H1 (cell line): ENCODE measurements around the gene CCDC107.

Experiments used
- GABPA ChIP-seq: IDR thresholded peaks from 2 replicates; pipeline ENCODE4 v1.6.1; 2011; ENCODE audit warnings: mild to moderate bottlenecking, low read length, moderate library complexity, borderline replicate concordance; ENCODE audit not compliant: insufficient read depth
- POLR2AphosphoS5 ChIP-seq: IDR thresholded peaks from 2 replicates; pipeline ENCODE4 v1.6.1; 2011; ENCODE audit warnings: low read depth, low read length
- SUZ12 ChIP-seq: fragments of 200-600 bp; sonication (generic); IDR thresholded peaks from 2 replicates; pipeline ENCODE4 v1.6.1; 2012; ENCODE audit warnings: mild to moderate bottlenecking, inconsistent platforms, low read length, moderate library complexity, mixed read lengths
- TF ChIP-seq, protein P1 (sequence below), 3 experiments: IDR thresholded peaks; 1 replicate in 2 of 3; 2 replicates in 1 of 3; pipeline versions ENCODE4 v1.5.1 to v1.6.1; 2011; ENCODE audit warnings: low read length in 3 of 3, mild to moderate bottlenecking in 3 of 3, inconsistent platforms in 2 of 3, low read depth in 1 of 3, moderate library complexity in 1 of 3; ENCODE audit not compliant: insufficient read depth in 1 of 3; ENCODE audit errors: control extremely low read depth in 1 of 3

DNA sequence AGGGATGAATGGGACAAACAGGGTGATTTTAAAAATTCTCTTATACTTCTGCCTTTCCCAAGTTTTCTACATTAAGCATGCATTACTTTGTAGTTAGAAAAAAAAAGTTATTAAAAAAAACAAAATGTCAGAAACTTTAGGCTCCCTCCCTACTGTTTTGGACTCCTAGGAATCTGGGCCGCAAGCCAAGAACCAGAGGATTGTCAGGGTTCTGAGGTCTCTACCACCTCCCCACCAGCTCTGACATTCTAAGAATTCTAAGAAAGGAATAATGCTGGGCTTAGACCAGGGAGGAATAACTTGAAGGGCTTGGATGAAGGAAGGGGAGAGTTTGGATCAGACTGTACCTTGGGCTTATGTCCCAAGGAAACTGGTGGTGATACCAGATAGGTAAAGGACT is 8.0 kb downstream of the CCDC107 start:
- no peak for TF ChIP-seq POLR2AphosphoS5
- no peak for TF ChIP-seq GABPA
- TF ChIP-seq, protein P1, sequence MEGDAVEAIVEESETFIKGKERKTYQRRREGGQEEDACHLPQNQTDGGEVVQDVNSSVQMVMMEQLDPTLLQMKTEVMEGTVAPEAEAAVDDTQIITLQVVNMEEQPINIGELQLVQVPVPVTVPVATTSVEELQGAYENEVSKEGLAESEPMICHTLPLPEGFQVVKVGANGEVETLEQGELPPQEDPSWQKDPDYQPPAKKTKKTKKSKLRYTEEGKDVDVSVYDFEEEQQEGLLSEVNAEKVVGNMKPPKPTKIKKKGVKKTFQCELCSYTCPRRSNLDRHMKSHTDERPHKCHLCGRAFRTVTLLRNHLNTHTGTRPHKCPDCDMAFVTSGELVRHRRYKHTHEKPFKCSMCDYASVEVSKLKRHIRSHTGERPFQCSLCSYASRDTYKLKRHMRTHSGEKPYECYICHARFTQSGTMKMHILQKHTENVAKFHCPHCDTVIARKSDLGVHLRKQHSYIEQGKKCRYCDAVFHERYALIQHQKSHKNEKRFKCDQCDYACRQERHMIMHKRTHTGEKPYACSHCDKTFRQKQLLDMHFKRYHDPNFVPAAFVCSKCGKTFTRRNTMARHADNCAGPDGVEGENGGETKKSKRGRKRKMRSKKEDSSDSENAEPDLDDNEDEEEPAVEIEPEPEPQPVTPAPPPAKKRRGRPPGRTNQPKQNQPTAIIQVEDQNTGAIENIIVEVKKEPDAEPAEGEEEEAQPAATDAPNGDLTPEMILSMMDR (IDR thresholded peaks at IDR 0.05; ENCODE audit: control extremely low read depth in 1 of 3, insufficient read depth in 1 of 3, low read depth in 1 of 3, low read length in 3 of 3), result no peak
- no peak for TF ChIP-seq SUZ12
